Loucy (cell line): Measurements from ENCODE around the gene PLEKHA5.

Experiments used
- EZH2phosphoT487 ChIP-seq: fragments of 200-600 bp; IDR thresholded peaks from 2 replicates; pipeline ENCODE4 v1.6.1; 2018; ENCODE audit warnings: antibody characterized with exemption, mild to moderate bottlenecking, moderate library complexity, borderline replicate concordance
- TF ChIP-seq, protein P1 (sequence below): fragments of 200-600 bp; sonication (generic); conservative IDR thresholded peaks from 2 replicates; pipeline ENCODE4 v1.5.1; 2014; ENCODE audit warnings: mild to moderate bottlenecking, antibody characterized with exemption, low read length

DNA sequence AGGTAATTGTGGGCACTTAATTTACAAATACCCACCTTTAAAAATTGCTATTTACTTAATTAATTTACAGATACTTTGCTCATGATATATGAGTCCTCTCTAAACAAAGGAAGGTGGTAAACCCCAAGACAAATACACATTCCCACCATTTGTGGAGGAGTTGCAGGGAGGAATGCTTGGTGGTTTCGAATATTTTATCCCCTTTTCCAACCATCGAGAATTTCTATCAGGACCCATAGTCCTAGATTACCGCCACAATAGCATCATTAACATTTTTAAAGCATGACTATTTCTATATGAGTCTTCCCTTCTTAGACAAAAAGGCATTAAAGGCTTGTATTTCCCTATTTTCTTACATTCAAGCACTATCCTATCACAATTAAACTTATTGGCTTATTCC is 34.2 kb upstream of the PLEKHA5 start:
- TF ChIP-seq, protein P1, sequence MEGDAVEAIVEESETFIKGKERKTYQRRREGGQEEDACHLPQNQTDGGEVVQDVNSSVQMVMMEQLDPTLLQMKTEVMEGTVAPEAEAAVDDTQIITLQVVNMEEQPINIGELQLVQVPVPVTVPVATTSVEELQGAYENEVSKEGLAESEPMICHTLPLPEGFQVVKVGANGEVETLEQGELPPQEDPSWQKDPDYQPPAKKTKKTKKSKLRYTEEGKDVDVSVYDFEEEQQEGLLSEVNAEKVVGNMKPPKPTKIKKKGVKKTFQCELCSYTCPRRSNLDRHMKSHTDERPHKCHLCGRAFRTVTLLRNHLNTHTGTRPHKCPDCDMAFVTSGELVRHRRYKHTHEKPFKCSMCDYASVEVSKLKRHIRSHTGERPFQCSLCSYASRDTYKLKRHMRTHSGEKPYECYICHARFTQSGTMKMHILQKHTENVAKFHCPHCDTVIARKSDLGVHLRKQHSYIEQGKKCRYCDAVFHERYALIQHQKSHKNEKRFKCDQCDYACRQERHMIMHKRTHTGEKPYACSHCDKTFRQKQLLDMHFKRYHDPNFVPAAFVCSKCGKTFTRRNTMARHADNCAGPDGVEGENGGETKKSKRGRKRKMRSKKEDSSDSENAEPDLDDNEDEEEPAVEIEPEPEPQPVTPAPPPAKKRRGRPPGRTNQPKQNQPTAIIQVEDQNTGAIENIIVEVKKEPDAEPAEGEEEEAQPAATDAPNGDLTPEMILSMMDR = no peak
- TF ChIP-seq EZH2phosphoT487 = no peak
